Ascending aorta (tissue), 2 donors: ENCODE measurements around the gene KRT1. TPM values are rescaled to one million over a fixed set of nuclear protein-coding genes. Genes with fewer than 3 reads are reported as not detected.
A peak's percentile ranks its signal among the peaks of the same experiment; 100 is the strongest.

Experiments
- DNase-seq, 2 donors: peaks; one replicate each; pipeline ENCODE4 v3.0.0-alpha.2; 2019; ENCODE audit warnings: low spot score in 2 of 2
- H3K27ac ChIP-seq, 2 donors: fragments of 200-600 bp; sonication (generic); one replicate each; pipeline ENCODE4 v1.5.1; 2016 to 2017; ENCODE audit warnings: mild to moderate bottlenecking in 1 of 2
- H3K27me3 ChIP-seq: fragments of 200-600 bp; sonication (generic); one replicate; pipeline ENCODE4 v1.5.1; 2017
- H3K36me3 ChIP-seq, 2 donors: fragments of 200-600 bp; sonication (generic); one replicate each; pipeline ENCODE4 v1.5.1; 2016
- H3K4me1 ChIP-seq, 2 donors: fragments of 200-600 bp; sonication (generic); one replicate each; pipeline ENCODE4 v1.5.1; 2016 to 2017; ENCODE audit warnings: mild to moderate bottlenecking in 1 of 2
- H3K4me3 ChIP-seq, 2 donors: fragments of 200-600 bp; sonication (generic); one replicate each; pipeline ENCODE4 v1.5.1; 2016 to 2017; ENCODE audit warnings: mild to moderate bottlenecking in 1 of 2
- H3K9me3 ChIP-seq, 2 donors: fragments of 200-600 bp; sonication (generic); one replicate each; pipeline ENCODE4 v1.5.1; 2016
- intact Hi-C: fragments of 100-400 bp; cut with DNase I; formaldehyde crosslinking; loops from one replicate; pipeline ENCODE4 v1.15.1; 2023
- total RNA-seq: library from RNA; depleted of rRNA; stranded (reverse); fragments of >200 nt; gene quantifications from one replicate; pipeline ENCODE4 v1.1.0, GENCODE V29; 2016
- TF ChIP-seq, protein P1 (sequence below), 3 experiments: fragments of 200-600 bp in 2 of 3; fragments of 450-650 bp in 1 of 3; sonication (generic) in 2 of 3; IDR thresholded peaks; one replicate each; pipeline ENCODE4 v1.5.1; 2016 to 2019; ENCODE audit warnings: antibody characterized with exemption in 3 of 3, mild to moderate bottlenecking in 1 of 3, moderate library complexity in 1 of 3

Gene KRT1
- total RNA-seq, 1 donor from 2014 or later: not detected

DNA sequence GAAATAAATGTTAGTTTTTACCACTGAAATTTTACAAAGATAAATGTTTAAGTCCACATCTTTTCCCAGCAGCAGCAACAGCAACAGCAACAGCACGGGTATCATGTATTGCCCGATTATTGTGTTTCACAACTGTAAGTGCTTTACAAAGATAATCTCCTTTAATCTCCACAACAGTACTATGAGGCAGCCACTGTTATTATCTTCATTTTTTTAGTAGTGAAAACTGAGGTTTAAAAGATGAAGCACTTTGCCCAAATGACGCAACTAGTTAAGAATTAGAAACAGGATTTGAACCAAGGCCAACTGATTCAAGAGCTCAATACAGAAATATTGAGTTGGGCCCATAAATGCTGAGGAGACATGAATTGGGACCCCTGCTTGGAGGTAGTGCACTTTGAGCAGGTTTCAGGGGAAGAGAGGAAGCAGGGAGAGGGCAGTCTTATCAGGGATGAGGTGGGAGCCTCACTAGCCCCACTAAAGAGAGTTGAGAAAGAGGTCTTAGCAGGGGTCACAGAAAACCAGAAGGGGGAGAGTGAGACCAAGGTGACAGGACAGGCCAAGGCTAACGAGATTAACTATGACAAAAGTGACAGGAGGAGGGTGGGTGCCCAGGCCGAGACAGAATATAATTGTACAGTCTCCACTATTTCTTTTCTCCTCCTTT, 43.5 kb downstream of the KRT1 start:
- TF ChIP-seq, protein P1, sequence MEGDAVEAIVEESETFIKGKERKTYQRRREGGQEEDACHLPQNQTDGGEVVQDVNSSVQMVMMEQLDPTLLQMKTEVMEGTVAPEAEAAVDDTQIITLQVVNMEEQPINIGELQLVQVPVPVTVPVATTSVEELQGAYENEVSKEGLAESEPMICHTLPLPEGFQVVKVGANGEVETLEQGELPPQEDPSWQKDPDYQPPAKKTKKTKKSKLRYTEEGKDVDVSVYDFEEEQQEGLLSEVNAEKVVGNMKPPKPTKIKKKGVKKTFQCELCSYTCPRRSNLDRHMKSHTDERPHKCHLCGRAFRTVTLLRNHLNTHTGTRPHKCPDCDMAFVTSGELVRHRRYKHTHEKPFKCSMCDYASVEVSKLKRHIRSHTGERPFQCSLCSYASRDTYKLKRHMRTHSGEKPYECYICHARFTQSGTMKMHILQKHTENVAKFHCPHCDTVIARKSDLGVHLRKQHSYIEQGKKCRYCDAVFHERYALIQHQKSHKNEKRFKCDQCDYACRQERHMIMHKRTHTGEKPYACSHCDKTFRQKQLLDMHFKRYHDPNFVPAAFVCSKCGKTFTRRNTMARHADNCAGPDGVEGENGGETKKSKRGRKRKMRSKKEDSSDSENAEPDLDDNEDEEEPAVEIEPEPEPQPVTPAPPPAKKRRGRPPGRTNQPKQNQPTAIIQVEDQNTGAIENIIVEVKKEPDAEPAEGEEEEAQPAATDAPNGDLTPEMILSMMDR (IDR thresholded peaks at IDR 0.05): no peak
- Histone ChIP-seq H3K27me3 (no peaks in the 10 kb centered on the region), H3K27ac (no peak overlapping the region), H3K36me3 (no peaks in the 10 kb centered on the region), H3K4me1 (no peaks in the 10 kb centered on the region), H3K9me3 (no peaks in the 10 kb centered on the region), H3K4me3 (no peak overlapping the region)
- intact Hi-C loops: no loop called here
- peak in 1 of 2 donors; percentile 31 for DNase-seq

DNA sequence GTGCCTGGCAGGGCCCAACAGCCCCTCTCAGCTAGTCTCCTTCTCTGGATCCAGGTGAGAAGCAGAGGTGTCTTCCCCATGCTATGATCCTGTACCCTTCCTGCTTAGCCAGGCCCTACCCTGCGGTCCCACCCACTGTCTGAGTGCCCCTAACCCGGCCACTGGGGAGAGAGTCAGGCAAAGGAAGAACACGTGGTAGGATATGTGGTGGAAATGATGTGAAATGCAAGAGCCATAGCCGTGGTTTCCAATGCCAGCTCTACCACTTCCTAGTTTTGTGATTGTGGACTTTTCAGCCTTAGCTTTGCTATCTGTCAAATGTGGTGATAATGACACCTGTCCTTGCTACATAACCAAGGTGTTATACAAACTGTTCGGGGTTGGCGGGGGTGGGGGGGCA, 44.0 kb downstream of the KRT1 start:
- Histone ChIP-seq H3K27me3 (no peaks in the 10 kb centered on the region), H3K4me1 (no peaks in the 10 kb centered on the region), H3K36me3 (no peaks in the 10 kb centered on the region), H3K27ac (no peak overlapping the region), H3K4me3 (no peak overlapping the region), H3K9me3 (no peaks in the 10 kb centered on the region)
- DNase-seq: peak in 1 of 2 donors; percentile 31
- intact Hi-C loops: no loop called here
- TF ChIP-seq, protein P1 (IDR thresholded peaks at IDR 0.05): no peak

DNA sequence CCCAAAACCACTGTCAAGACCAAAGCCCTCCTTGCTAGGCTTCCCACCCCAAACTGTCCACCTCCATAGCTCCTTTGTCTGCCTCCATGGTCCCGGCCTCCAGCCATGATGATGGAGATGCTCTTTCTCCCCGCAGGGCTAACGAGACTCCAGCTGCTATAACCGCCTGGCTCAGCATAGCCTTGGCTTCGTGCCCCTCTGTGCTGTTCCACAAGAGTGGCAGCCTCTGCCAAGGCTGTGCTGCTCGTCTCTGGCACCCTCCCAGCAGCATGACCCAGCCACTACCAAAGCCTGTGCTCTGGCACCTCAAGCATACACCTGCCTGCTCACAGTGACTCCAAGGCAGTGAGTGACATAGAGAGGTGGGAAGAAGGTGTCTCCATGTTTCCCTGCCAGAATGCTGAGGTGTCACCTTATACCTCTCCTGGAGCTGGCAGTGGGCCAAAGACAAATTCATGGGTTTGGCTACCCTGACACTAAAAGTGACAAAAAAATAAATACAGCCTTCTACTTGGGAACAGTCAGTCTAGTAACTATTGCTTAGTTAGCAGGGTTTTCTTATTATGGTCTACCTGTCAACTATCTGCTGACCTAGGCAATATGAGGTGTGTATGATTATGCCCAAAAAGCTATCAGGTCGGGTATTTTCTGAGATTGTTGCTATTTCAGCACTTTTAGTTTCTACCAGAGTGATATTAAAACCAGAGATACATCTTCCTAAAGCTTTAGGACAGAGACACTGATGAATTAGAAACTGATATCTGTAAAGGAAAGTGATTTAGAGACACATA, 45.7 kb downstream of the KRT1 start:
- intact Hi-C loops: no loop called here
- peak in 1 of 2 donors; percentile 35 for DNase-seq

DNA sequence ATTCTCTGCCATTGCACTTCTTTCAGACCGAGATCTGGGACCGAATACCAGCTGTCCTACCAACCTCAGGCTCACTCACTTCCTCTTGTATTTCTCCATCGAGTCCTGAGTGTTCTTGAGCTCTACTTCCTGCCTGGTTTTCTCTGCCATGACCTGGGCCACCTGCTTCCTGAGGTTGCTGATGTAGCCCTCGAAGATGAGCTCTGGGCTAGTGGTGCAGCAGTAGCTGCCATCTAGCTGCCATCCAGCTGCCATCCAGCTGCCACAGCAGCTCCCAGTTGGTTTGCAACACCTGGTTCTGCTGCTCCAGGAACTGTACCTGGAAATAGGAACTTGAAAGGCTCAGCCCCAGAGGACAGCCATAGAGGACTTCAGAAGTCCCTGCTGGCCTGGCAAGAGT, 46.8 kb downstream of the KRT1 start:
- DNase-seq: peak in 1 of 2 donors; percentile 52
- Histone ChIP-seq H3K4me3 (no peak overlapping the region), H3K9me3 (no peaks in the 10 kb centered on the region), H3K36me3 (no peaks in the 10 kb centered on the region), H3K4me1 (no peaks in the 10 kb centered on the region), H3K27me3 (no peaks in the 10 kb centered on the region), H3K27ac (no peak overlapping the region)
- TF ChIP-seq, protein P1 (IDR thresholded peaks at IDR 0.05): no peak
- intact Hi-C loops: no loop called here

More for the DNA sequence above, 45.7 kb downstream of the KRT1 start:
- Histone ChIP-seq H3K27me3 (no peaks in the 10 kb centered on the region), H3K27ac (no peak overlapping the region), H3K4me3 (no peak overlapping the region), H3K36me3 (no peaks in the 10 kb centered on the region), H3K9me3 (no peaks in the 10 kb centered on the region), H3K4me1 (no peaks in the 10 kb centered on the region)
- TF ChIP-seq, protein P1 (IDR thresholded peaks at IDR 0.05): no peak

DNA sequence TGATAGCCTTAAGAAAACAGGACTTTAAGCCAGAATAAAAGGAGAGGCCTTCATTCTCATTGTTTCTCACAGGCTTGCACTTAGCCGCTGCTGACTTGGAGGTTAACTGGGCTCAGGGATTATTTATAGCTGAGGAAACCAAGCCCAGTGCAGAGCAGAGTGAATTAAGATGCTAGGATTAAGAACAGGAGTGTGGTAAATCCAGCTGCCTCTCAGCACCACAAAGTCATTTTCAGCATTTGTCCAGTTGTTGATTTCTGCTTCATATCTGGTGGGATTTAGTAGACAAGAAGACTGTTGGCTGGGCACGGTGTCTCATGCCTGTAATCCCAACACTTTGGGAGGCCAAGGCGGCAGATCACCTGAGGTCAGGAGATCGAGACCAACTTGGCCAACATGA, 47.6 kb downstream of the KRT1 start:
- no peaks in the 10 kb centered on the region for H3K9me3 ChIP-seq
- H3K36me3 ChIP-seq: no peaks in the 10 kb centered on the region
- H3K4me3 ChIP-seq: no peak overlapping the region
- no peak overlapping the region for H3K27ac ChIP-seq
- DNase-seq: no peak
- no peaks in the 10 kb centered on the region for H3K27me3 ChIP-seq
- intact Hi-C loops: no loop called here
- H3K4me1 ChIP-seq: no peaks in the 10 kb centered on the region
- TF ChIP-seq, protein P1 (IDR thresholded peaks at IDR 0.05): no peak
